B cell (primary cell): Measurements from ENCODE around the gene NPAS3.

Experiments
- CTCF ChIP-seq: fragments of 200-600 bp; IDR thresholded peaks from one replicate; pipeline ENCODE4 v1.8.0; 2022; ENCODE audit warnings: antibody characterized with exemption, mild to moderate bottlenecking
- EZH2 ChIP-seq: IDR thresholded peaks from 2 replicates; pipeline ENCODE4 v1.6.1; 2012; ENCODE audit warnings: borderline replicate concordance, low read depth, mild to moderate bottlenecking, moderate library complexity, low read length; ENCODE audit not compliant: insufficient read depth, poor library complexity, severe bottlenecking

- TF ChIP-seq CTCF (no peak), EZH2 (no peak)
These were observed 819.9 kb downstream of the NPAS3 start for GRCh38 chr14:33758547-33758946.
